GM12875 (cell line): ENCODE measurements around the gene LSM5.

Experiments
- H3K4me3 ChIP-seq: one replicate; pipeline ENCODE4 v1.5.1; 2011; ENCODE audit warnings: low read depth, low read length, control low read depth
- TF ChIP-seq, protein P1 (sequence below): IDR thresholded peaks from 2 replicates; pipeline ENCODE4 v1.5.1; 2011; ENCODE audit warnings: low read depth, mild to moderate bottlenecking, control low read depth, inconsistent platforms, low read length, moderate library complexity, borderline replicate concordance; ENCODE audit not compliant: insufficient read depth

LSM5 gene

GRCh38 chr7:32461484-32461883, 28.7 kb downstream of the LSM5 start:
- TF ChIP-seq, protein P1, sequence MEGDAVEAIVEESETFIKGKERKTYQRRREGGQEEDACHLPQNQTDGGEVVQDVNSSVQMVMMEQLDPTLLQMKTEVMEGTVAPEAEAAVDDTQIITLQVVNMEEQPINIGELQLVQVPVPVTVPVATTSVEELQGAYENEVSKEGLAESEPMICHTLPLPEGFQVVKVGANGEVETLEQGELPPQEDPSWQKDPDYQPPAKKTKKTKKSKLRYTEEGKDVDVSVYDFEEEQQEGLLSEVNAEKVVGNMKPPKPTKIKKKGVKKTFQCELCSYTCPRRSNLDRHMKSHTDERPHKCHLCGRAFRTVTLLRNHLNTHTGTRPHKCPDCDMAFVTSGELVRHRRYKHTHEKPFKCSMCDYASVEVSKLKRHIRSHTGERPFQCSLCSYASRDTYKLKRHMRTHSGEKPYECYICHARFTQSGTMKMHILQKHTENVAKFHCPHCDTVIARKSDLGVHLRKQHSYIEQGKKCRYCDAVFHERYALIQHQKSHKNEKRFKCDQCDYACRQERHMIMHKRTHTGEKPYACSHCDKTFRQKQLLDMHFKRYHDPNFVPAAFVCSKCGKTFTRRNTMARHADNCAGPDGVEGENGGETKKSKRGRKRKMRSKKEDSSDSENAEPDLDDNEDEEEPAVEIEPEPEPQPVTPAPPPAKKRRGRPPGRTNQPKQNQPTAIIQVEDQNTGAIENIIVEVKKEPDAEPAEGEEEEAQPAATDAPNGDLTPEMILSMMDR, result no peak
- H3K4me3 ChIP-seq, result no peak overlapping the region

DNA sequence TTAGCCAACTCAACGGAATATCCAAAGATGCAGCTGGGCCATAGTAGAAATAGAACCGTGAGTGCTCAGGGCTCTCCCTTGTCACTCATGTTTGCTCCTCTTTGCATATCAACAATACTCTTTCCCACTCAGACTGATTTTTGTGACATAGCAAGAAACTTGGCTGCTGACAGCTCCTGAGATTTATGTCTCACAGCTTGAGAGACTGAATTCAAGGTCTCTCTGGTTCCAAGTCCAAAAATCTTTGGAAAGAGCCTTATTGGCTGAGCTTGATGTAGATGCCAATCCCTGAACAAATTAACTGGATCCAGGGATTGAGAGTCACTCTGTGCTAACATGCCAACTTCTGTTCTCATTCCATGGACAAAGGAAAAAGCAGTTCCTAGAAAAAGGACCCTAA, 30.4 kb downstream of the LSM5 start:
- H3K4me3 ChIP-seq, result no peak overlapping the region
- TF ChIP-seq, protein P1, result no peak

- no peak overlapping the region for H3K4me3 ChIP-seq
- TF ChIP-seq, protein P1, result no peak
These were observed 32.2 kb downstream of the LSM5 start for GRCh38 chr7:32458025-32458424.

DNA sequence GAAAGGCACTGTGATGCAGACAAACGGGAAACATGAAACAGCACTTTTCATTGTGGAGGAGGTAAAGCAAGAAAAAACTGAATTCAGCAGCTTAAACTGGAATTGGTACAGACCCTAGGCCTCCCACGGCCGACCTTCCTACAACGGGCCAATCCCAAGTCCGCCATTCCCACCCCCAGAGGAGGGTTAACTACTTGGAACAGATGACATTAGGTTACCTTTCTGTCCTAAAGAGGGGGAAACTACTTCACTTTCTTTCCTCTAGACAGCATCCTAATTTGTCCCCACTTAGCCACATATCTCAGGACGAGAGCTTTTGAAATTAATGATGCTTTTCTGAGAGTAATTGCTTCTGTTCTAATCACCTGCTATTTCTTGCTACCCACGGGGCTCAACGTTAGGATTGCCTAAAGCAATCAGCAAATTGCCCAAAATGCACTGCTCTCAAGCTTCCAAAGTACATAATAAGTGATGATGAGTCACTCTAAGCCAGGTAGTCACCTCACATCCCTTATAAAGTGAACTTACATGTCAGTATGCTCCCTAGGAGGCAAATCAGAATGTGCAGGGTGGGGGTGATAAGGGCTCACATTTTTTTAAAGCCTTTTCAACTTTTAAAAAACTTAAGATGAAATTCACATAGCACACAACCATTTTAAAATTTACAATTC, 36.7 kb downstream of the LSM5 start:
- TF ChIP-seq, protein P1, result no peak
- H3K4me3 ChIP-seq, result no peak overlapping the region

DNA sequence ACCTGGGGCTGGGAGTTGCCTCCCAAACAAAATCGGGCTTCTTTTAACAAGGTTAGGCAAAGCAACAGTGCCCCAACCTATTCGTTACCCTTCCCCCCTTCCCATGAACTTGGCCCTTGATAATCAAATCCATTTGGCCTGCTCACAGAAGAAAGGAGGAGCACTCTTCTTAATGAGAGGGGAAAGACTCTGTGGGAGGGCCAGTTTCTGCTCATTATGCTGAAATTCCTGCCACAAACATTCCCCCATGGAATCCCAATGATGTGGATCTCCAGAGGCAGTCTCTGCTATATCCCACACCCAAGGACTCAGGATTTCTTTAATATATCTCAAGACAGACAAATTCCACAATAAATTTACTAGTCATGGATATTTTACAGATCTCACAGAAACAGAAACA, 43.0 kb downstream of the LSM5 start:
- TF ChIP-seq, protein P1, result no peak
- no peak overlapping the region for H3K4me3 ChIP-seq

- TF ChIP-seq, protein P1, result no peak
- H3K4me3 ChIP-seq, result no peak overlapping the region
These were observed 53.8 kb downstream of the LSM5 start for GRCh38 chr7:32436146-32436928.
